IMR-90 (cell line): ENCODE data around the gene MESP2. TPM values are rescaled to one million over a fixed set of nuclear protein-coding genes. Genes with fewer than 3 reads are reported as not detected.

Experiments used
- ATAC-seq: fragments of 200-7000 bp; cut with Tn5 transposase; 2 replicates; pipeline ENCODE4 v1.9.1; 2020; ENCODE audit warnings: low read depth, mild to moderate bottlenecking, moderate library complexity
- BruUV-seq: library from RNA; stranded (reverse); fragments of 400-500 nt; replicated peaks from 2 replicates; lab custom pipeline; 2021; lab: Mats Ljungman, UMichigan
- CTCF ChIA-PET: fragments of 300-600 bp; formaldehyde crosslinking; extraction: SDS; loops from one replicate; lab custom pipeline; 2021; ENCODE audit warnings: antibody characterized with exemption; lab: Yijun Ruan, JAX
- POLR2A ChIA-PET: fragments of 300-600 bp; sonication (Branson Sonifier 250); formaldehyde crosslinking; loops from one replicate; lab custom pipeline; 2022; ENCODE audit warnings: antibody characterized with exemption; ENCODE audit not compliant: unreplicated experiment; lab: Charles Lee
- DNase-seq: peaks from one replicate; pipeline ENCODE4 v3.0.0; 2013
- H2AFZ ChIP-seq: replicated peaks from 2 replicates; pipeline ENCODE3; 2013; ENCODE audit warnings: low read length, mild to moderate bottlenecking; ENCODE audit not compliant: poor library complexity
- H2AK5ac ChIP-seq: 2 replicates; pipeline ENCODE4 v1.6.1; 2013; ENCODE audit warnings: low read depth, low read length, inconsistent platforms
- H2AK9ac ChIP-seq: replicated peaks from 2 replicates; pipeline ENCODE3; 2013; ENCODE audit warnings: mild to moderate bottlenecking, low read depth, low read length, moderate library complexity; ENCODE audit not compliant: poor library complexity
- H2BK120ac ChIP-seq: 2 replicates; pipeline ENCODE4 v1.6.1; 2013; ENCODE audit warnings: low read depth, low read length, inconsistent platforms
- H2BK15ac ChIP-seq: 3 replicates; pipeline ENCODE4 v1.6.1; 2013; ENCODE audit warnings: low read depth, low read length, inconsistent platforms
- H2BK20ac ChIP-seq: 2 replicates; pipeline ENCODE4 v1.6.1; 2013; ENCODE audit warnings: low read depth, mild to moderate bottlenecking, inconsistent platforms, low read length, moderate library complexity
- H2BK5ac ChIP-seq: 2 replicates; pipeline ENCODE4 v1.6.1; 2013; ENCODE audit warnings: mild to moderate bottlenecking, low read depth, low read length, inconsistent platforms; ENCODE audit not compliant: poor library complexity, severe bottlenecking
- H3K14ac ChIP-seq: replicated peaks from 2 replicates; pipeline ENCODE4 v1.6.1; 2013; ENCODE audit warnings: low read depth, low read length, inconsistent platforms
- H3K18ac ChIP-seq: 2 replicates; pipeline ENCODE4 v1.6.1; 2013; ENCODE audit warnings: low read depth, low read length, control low read depth
- H3K23ac ChIP-seq: 2 replicates; pipeline ENCODE4 v1.6.1; 2013; ENCODE audit warnings: low read depth, low read length, inconsistent platforms
- H3K27ac ChIP-seq: 2 replicates; pipeline ENCODE4 v1.5.1; 2013; ENCODE audit warnings: mild to moderate bottlenecking, control low read depth, low read length; ENCODE audit not compliant: insufficient read depth
- H3K27me3 ChIP-seq: 2 replicates; pipeline ENCODE4 v1.6.1; 2013; ENCODE audit warnings: low read length; ENCODE audit not compliant: control insufficient read depth, insufficient read depth
- H3K36me3 ChIP-seq: 2 replicates; pipeline ENCODE4 v1.6.1; 2013; ENCODE audit warnings: low read length, mixed read lengths; ENCODE audit not compliant: control insufficient read depth, insufficient read depth
- H3K4ac ChIP-seq: 2 replicates; pipeline ENCODE4 v1.6.1; 2013; ENCODE audit warnings: low read depth, low read length, inconsistent platforms
- H3K4me1 ChIP-seq: 2 replicates; pipeline ENCODE4 v1.6.1; 2013; ENCODE audit warnings: low read length, mixed read lengths; ENCODE audit not compliant: control insufficient read depth, insufficient read depth
- H3K4me2 ChIP-seq: 2 replicates; pipeline ENCODE4 v1.6.1; 2013; ENCODE audit warnings: low read depth, mild to moderate bottlenecking, control low read depth, low read length, moderate library complexity
- H3K4me3 ChIP-seq: 2 replicates; pipeline ENCODE4 v1.5.1; 2013; ENCODE audit warnings: low read depth, mild to moderate bottlenecking, control low read depth, low read length, moderate library complexity; ENCODE audit not compliant: insufficient read depth
- H3K56ac ChIP-seq: 2 replicates; pipeline ENCODE4 v1.6.1; 2013; ENCODE audit warnings: low read length, inconsistent platforms; ENCODE audit not compliant: insufficient read depth; ENCODE audit errors: extremely low read depth
- H3K79me1 ChIP-seq, 2 experiments: 2 replicates each; pipeline ENCODE4 v1.6.1; 2013; ENCODE audit warnings: low read length in 2 of 2, inconsistent platforms in 1 of 2, low read depth in 1 of 2
- H3K9ac ChIP-seq: 2 replicates; pipeline ENCODE4 v1.6.1; 2013; ENCODE audit warnings: low read depth, low read length, control low read depth
- H3K9me1 ChIP-seq: 2 replicates; pipeline ENCODE4 v1.6.1; 2013; ENCODE audit warnings: low read length, inconsistent platforms; ENCODE audit not compliant: insufficient read depth
- H3K9me3 ChIP-seq: 2 replicates; pipeline ENCODE4 v1.6.1; 2013; ENCODE audit warnings: low read length; ENCODE audit not compliant: control insufficient read depth, insufficient read depth
- H4K20me1 ChIP-seq: 2 replicates; pipeline ENCODE4 v1.6.1; 2013; ENCODE audit warnings: low read length, inconsistent platforms; ENCODE audit not compliant: insufficient read depth
- H4K5ac ChIP-seq: 2 replicates; pipeline ENCODE4 v1.6.1; 2013; ENCODE audit warnings: mild to moderate bottlenecking, low read depth, low read length, control low read depth
- H4K8ac ChIP-seq, 2 experiments: 2 replicates each; pipeline ENCODE4 v1.6.1; 2013; ENCODE audit warnings: low read depth in 2 of 2, low read length in 2 of 2, control low read depth in 1 of 2, inconsistent platforms in 1 of 2
- H4K91ac ChIP-seq: 2 replicates; pipeline ENCODE4 v1.6.1; 2013; ENCODE audit warnings: low read depth, low read length, inconsistent platforms; ENCODE audit not compliant: insufficient read depth
- BHLHE40 ChIP-seq: fragments of 150-350 bp; IDR thresholded peaks from 2 replicates; pipeline ENCODE4 v1.6.1; 2016; ENCODE audit warnings: mild to moderate bottlenecking, low read depth, low read length
- CEBPB ChIP-seq: IDR thresholded peaks from 2 replicates; pipeline ENCODE4 v1.6.1; 2012; ENCODE audit warnings: low read depth, low read length, improper control_type of control experiment
- CHD1 ChIP-seq: IDR thresholded peaks from 2 replicates; pipeline ENCODE4 v1.6.1; 2012; ENCODE audit warnings: low read depth, low read length, improper control_type of control experiment
- CTCF ChIP-seq: conservative IDR thresholded peaks from 2 replicates; pipeline ENCODE4 v1.5.1; 2012; ENCODE audit warnings: mild to moderate bottlenecking, low read depth, low read length, improper control_type of control experiment
- ELK1 ChIP-seq: fragments of 150-350 bp; IDR thresholded peaks from 2 replicates; pipeline ENCODE4 v1.6.1; 2016; ENCODE audit warnings: low read depth, mild to moderate bottlenecking, low read length, moderate library complexity, borderline replicate concordance
- FOS ChIP-seq: fragments of 150-350 bp; IDR thresholded peaks from 2 replicates; pipeline ENCODE4 v1.6.1; 2016; ENCODE audit warnings: low read depth, low read length
- MAFK ChIP-seq: IDR thresholded peaks from 2 replicates; pipeline ENCODE4 v1.6.1; 2012; ENCODE audit warnings: low read depth, low read length, improper control_type of control experiment
- MAZ ChIP-seq: IDR thresholded peaks from 2 replicates; pipeline ENCODE4 v1.6.1; 2012; ENCODE audit warnings: low read depth, mild to moderate bottlenecking, low read length, improper control_type of control experiment, moderate library complexity, borderline replicate concordance
- MXI1 ChIP-seq: IDR thresholded peaks from 2 replicates; pipeline ENCODE4 v1.6.1; 2012; ENCODE audit warnings: low read depth, mild to moderate bottlenecking, low read length, moderate library complexity, borderline replicate concordance
- NFE2L2 ChIP-seq: fragments of 150-350 bp; IDR thresholded peaks from 2 replicates; pipeline ENCODE4 v1.6.1; 2016; ENCODE audit warnings: low read depth, mild to moderate bottlenecking, low read length
- POLR2A ChIP-seq: IDR thresholded peaks from 2 replicates; pipeline ENCODE4 v1.6.1; 2012; ENCODE audit warnings: mild to moderate bottlenecking, low read depth, low read length
- RAD21 ChIP-seq: IDR thresholded peaks from 2 replicates; pipeline ENCODE4 v1.6.1; 2012; ENCODE audit warnings: low read length, improper control_type of control experiment
- RCOR1 ChIP-seq: IDR thresholded peaks from 2 replicates; pipeline ENCODE4 v1.6.1; 2012; ENCODE audit warnings: mild to moderate bottlenecking, low read length, improper control_type of control experiment; ENCODE audit not compliant: insufficient replicate concordance
- SMC3 ChIP-seq: fragments of 150-350 bp; IDR thresholded peaks from 2 replicates; pipeline ENCODE4 v1.6.1; 2016; ENCODE audit warnings: low read depth, mild to moderate bottlenecking, antibody characterized with exemption, low read length, moderate library complexity
- USF2 ChIP-seq: fragments of 150-350 bp; IDR thresholded peaks from 2 replicates; pipeline ENCODE4 v1.6.1; 2017; ENCODE audit warnings: mild to moderate bottlenecking, antibody characterized with exemption, low read length, low read depth
- WGBS, 2 experiments: methylation state at CpG; one replicate each; pipeline versions ENCODE4 v1.1.5 to v1.1.7; 2013; ENCODE audit warnings: missing lambda C conversion rate in 2 of 2; ENCODE audit not compliant: insufficient read length in 1 of 2; ENCODE audit errors: extremely low coverage in 2 of 2; 5-methylcytosine and 5-hydroxymethylcytosine counted together
- dilution Hi-C: fragments of 300-500 bp; cut with HindIII; formaldehyde crosslinking; loops from one replicate; pipeline ENCODE4 v1.14.3; 2018; ENCODE audit warnings: low sequenced_read_pairs; ENCODE audit not compliant: unreplicated experiment
- in situ Hi-C: fragments of 300-500 bp; cut with MboI; formaldehyde crosslinking; loops from 3 replicates; pipeline ENCODE4 v1.14.3; 2019; ENCODE audit warnings: low sequenced_read_pairs, inconsistent platforms, mixed read lengths
- intact Hi-C: fragments of 100-400 bp; cut with micrococcal nuclease; formaldehyde crosslinking; loops from 2 replicates; pipeline ENCODE4 v1.10.0; 2022
- polyA plus RNA-seq, 3 experiments: library from polyadenylated mRNA; depleted of rRNA; stranded (reverse); fragments of >200 nt; gene quantifications; 2 replicates each; pipeline ENCODE4 v1.2.3, GENCODE V29; 2012; ENCODE audit warnings: low replicate concordance in 1 of 3
- total RNA-seq: library from RNA; depleted of rRNA; stranded (reverse); fragments of >200 nt; gene quantifications from 2 replicates; pipeline ENCODE4 v1.2.3, GENCODE V29; 2012

The MESP2 gene
- total and polyA plus RNA-seq, 2 of the 4 experiments (the other 2 are of a cell fraction), result 0.18 to 0.32 TPM

GRCh38 chr15:89823836-89824606 is 47.9 kb downstream of the MESP2 start:
- DNase-seq (no peak), ATAC-seq (no peak)
- H3K79me1 ChIP-seq, result no peaks in the 10 kb centered on the region; a peak in 1 of 4 replicates
- peak overlapping the region; percentile 48 for H4K91ac ChIP-seq
- H3K9me1 ChIP-seq, result peaks cover 17% of the 10 kb centered on the region
- dilution Hi-C loops, result no loop called here
- no peak overlapping the region for H3K4me2 ChIP-seq
- 83% methylated on average over 15 of the region's 16 CpGs; no CpG with 5 or more reads in 1 of the 2 experiments for WGBS, 2 experiments
- peak overlapping the region; percentile 61 for H2BK120ac ChIP-seq
- TF ChIP-seq RAD21 (no peak), RCOR1 (no peak), USF2 (no peak), SMC3 (no peak), CTCF (no peak), CHD1 (no peak), ELK1 (no peak), FOS (no peak), MXI1 (no peak), POLR2A (no peak), CEBPB (no peak), BHLHE40 (no peak), MAZ (no peak), MAFK (no peak), NFE2L2 (no peak)
- intact Hi-C loops, result no loop called here
- H2AFZ ChIP-seq, result peak overlapping the region; percentile 46
- no peaks in the 10 kb centered on the region for H3K36me3 ChIP-seq
- no peak overlapping the region for H2BK20ac ChIP-seq
- H4K20me1 ChIP-seq, result no peaks in the 10 kb centered on the region
- peak overlapping the region; percentile 88 for H2AK5ac ChIP-seq
- H3K27ac ChIP-seq, result no peak overlapping the region
- H3K4me3 ChIP-seq, result no peak overlapping the region
- H2BK5ac ChIP-seq, result peak overlapping the region; percentile 3
- H3K9ac ChIP-seq, result no peak overlapping the region
- BruUV-seq, result no TSS peak
- no peak overlapping the region for H2BK15ac ChIP-seq
- ChIA-PET POLR2A (no interaction called here), CTCF (no interaction called here)
- H2AK9ac ChIP-seq, result peak overlapping the region; percentile 17
- H3K9me3 ChIP-seq, result no peaks in the 10 kb centered on the region
- no peak overlapping the region for H3K23ac ChIP-seq
- H4K5ac ChIP-seq, result no peak overlapping the region
- H3K18ac ChIP-seq, result no peak overlapping the region
- peak overlapping the region in 1 of 2 experiments; percentile 56; a peak in 1 of 4 replicates for H4K8ac ChIP-seq
- H3K4ac ChIP-seq, result peak overlapping the region; percentile 72; the same call in 1 of the 2 replicates
- no peak overlapping the region for H3K56ac ChIP-seq
- H3K14ac ChIP-seq, result peak overlapping the region; percentile 9; the same call in 1 of the 2 replicates
- H3K4me1 ChIP-seq, result peaks cover 22% of the 10 kb centered on the region
- in situ Hi-C loops, result no loop called here
- H3K27me3 ChIP-seq, result no peaks in the 10 kb centered on the region
